Peyer's patch (tissue), 4 donors: ENCODE data around the gene QRFPR.

Experiments used
- POLR2A ChIP-seq, 2 donors: fragments of 450-650 bp; IDR thresholded peaks; one replicate each; pipeline ENCODE4 v1.5.1; 2017; ENCODE audit warnings: antibody characterized with exemption in 2 of 2, mild to moderate bottlenecking in 2 of 2, moderate library complexity in 2 of 2
- TF ChIP-seq, protein P1 (sequence below), 6 experiments: fragments of 450-650 bp in 4 of 6; fragments of 200-600 bp in 2 of 6; sonication (generic) in 1 of 6; IDR thresholded peaks; one replicate each; pipeline ENCODE4 v1.5.1; 2017 to 2019; ENCODE audit warnings: antibody characterized with exemption in 6 of 6, mild to moderate bottlenecking in 3 of 6, moderate library complexity in 1 of 6

DNA sequence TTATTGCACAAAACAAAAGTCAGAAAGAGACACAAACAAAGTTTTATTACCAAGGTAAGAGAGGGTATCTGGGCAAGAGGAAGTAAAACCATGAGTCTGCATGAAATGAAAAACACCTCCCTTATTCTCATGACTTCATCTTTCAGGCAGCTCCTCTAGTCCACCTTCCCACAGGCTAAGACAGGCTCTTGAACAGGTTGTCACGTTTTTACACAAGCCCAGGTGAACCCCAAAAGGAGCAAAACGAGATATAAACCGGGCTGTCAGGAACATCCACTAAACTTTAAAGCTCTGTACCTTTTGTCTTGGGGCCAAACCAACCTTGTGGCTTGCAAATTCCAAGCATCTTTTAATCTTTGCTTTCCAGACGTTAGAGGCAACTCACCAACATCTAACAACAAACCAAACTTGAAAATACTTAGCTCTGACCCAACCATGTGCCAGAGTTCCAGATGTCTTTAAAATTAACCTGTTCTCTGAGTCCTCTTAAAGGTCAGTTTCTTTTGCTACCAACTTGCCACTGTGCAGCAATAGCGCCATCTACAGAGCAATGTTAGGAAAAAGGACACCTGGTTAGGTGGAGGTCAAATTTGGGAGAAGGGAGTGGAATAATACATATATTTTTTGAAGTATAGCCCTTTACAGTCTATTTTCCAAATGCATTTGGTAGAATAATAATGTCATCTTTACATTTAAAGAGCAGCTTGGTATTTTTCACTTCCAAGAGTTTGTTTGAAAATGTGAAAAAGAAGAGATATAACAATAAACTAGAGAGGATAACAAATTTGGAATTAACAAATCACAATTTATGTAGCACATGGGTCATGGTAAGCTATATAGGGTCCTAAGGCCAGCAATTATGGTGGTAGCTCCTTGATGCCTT is 73.1 kb downstream of the QRFPR start:
- no peak for TF ChIP-seq POLR2A (IDR thresholded peaks at IDR 0.05)
- TF ChIP-seq, protein P1, sequence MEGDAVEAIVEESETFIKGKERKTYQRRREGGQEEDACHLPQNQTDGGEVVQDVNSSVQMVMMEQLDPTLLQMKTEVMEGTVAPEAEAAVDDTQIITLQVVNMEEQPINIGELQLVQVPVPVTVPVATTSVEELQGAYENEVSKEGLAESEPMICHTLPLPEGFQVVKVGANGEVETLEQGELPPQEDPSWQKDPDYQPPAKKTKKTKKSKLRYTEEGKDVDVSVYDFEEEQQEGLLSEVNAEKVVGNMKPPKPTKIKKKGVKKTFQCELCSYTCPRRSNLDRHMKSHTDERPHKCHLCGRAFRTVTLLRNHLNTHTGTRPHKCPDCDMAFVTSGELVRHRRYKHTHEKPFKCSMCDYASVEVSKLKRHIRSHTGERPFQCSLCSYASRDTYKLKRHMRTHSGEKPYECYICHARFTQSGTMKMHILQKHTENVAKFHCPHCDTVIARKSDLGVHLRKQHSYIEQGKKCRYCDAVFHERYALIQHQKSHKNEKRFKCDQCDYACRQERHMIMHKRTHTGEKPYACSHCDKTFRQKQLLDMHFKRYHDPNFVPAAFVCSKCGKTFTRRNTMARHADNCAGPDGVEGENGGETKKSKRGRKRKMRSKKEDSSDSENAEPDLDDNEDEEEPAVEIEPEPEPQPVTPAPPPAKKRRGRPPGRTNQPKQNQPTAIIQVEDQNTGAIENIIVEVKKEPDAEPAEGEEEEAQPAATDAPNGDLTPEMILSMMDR (IDR thresholded peaks at IDR 0.05): peak in 5 of 6 experiments; percentile 25 to 67 (median 47)
